Astrocyte (in vitro differentiated cells and primary cell): ENCODE results near the gene NECTIN3. TPM values are rescaled to one million over a fixed set of nuclear protein-coding genes. Genes with fewer than 3 reads are reported as not detected.

Experiments
- DNase-seq: peaks from one replicate; pipeline ENCODE4 v3.0.0-alpha.2; 2010; ENCODE audit warnings: low read depth
- FAIRE-seq: peaks from 2 replicates; lab custom pipeline; 2011; peaks lifted over from hg19 to GRCh38; lab: Jason Lieb, UNC
- H2AFZ ChIP-seq: 2 replicates; pipeline ENCODE4 v1.6.0; 2012; ENCODE audit warnings: low read depth, low read length, inconsistent platforms
- H3K27ac ChIP-seq: 2 replicates; pipeline ENCODE4 v1.5.1; 2011; ENCODE audit warnings: low read depth, low read length, inconsistent platforms
- H3K27me3 ChIP-seq: 2 replicates; pipeline ENCODE4 v1.6.0; 2011; ENCODE audit warnings: low read length, inconsistent platforms; ENCODE audit not compliant: insufficient read depth
- H3K36me3 ChIP-seq: 2 replicates; pipeline ENCODE4 v1.5.1; 2011; ENCODE audit warnings: low read length, inconsistent platforms; ENCODE audit not compliant: insufficient read depth
- H3K4me1 ChIP-seq: 2 replicates; pipeline ENCODE4 v1.5.1; 2011; ENCODE audit warnings: low read length, inconsistent platforms; ENCODE audit not compliant: insufficient read depth
- H3K4me2 ChIP-seq: 2 replicates; pipeline ENCODE4 v1.6.0; 2012; ENCODE audit warnings: low read length, inconsistent platforms
- H3K4me3 ChIP-seq: 2 replicates; pipeline ENCODE4 v1.5.1; 2011; ENCODE audit warnings: low read depth, mild to moderate bottlenecking, low read length, inconsistent platforms; ENCODE audit not compliant: insufficient read depth
- H3K79me2 ChIP-seq: 2 replicates; pipeline ENCODE4 v1.6.0; 2012; ENCODE audit warnings: mild to moderate bottlenecking, low read length, inconsistent platforms; ENCODE audit not compliant: insufficient read depth
- H3K9ac ChIP-seq: 2 replicates; pipeline ENCODE4 v1.6.0; 2012; ENCODE audit warnings: mild to moderate bottlenecking, low read length, inconsistent platforms
- H3K9me3 ChIP-seq: 2 replicates; pipeline ENCODE4 v1.5.1; 2012; ENCODE audit warnings: low read depth, mild to moderate bottlenecking, low read length, inconsistent platforms; ENCODE audit not compliant: insufficient read depth
- H4K20me1 ChIP-seq: 2 replicates; pipeline ENCODE4 v1.6.0; 2012; ENCODE audit warnings: low read length, inconsistent platforms; ENCODE audit not compliant: insufficient read depth
- H3K27ac Mint-ChIP-seq: one replicate; pipeline ENCODE4 v1.8.0; 2021; ENCODE audit warnings: mild to moderate bottlenecking, mixed read lengths; ENCODE audit not compliant: unreplicated experiment
- H3K27me3 Mint-ChIP-seq: one replicate; pipeline ENCODE4 v1.8.0; 2021; ENCODE audit warnings: low read depth, mixed read lengths; ENCODE audit not compliant: unreplicated experiment
- H3K36me3 Mint-ChIP-seq: one replicate; pipeline ENCODE4 v1.8.0; 2021; ENCODE audit warnings: low read depth, mixed read lengths; ENCODE audit not compliant: unreplicated experiment
- H3K4me1 Mint-ChIP-seq: one replicate; pipeline ENCODE4 v1.8.0; 2021; ENCODE audit warnings: low read depth, mixed read lengths; ENCODE audit not compliant: unreplicated experiment
- H3K4me3 Mint-ChIP-seq: one replicate; pipeline ENCODE4 v1.8.0; 2021; ENCODE audit warnings: mild to moderate bottlenecking, moderate library complexity, mixed read lengths; ENCODE audit not compliant: unreplicated experiment
- H3K9me3 Mint-ChIP-seq: one replicate; pipeline ENCODE4 v1.8.0; 2021; ENCODE audit warnings: mild to moderate bottlenecking, mixed read lengths; ENCODE audit not compliant: unreplicated experiment
- CTCF ChIP-seq: IDR thresholded peaks from 2 replicates; pipeline ENCODE4 v1.5.1; 2011; ENCODE audit warnings: low read depth, mild to moderate bottlenecking, inconsistent platforms, low read length, moderate library complexity; ENCODE audit not compliant: insufficient read depth
- EZH2 ChIP-seq: IDR thresholded peaks from 2 replicates; pipeline ENCODE4 v1.6.1; 2012; ENCODE audit warnings: mild to moderate bottlenecking, low read length, inconsistent platforms; ENCODE audit not compliant: insufficient read depth
- total RNA-seq: library from RNA; stranded (reverse); gene quantifications from 2 replicates; pipeline ENCODE4 v1.2.1, GENCODE V29; 2021

NECTIN3 gene
- total RNA-seq, 1 donor from 2014 or later = 67.1 TPM

GRCh38 chr3:111236836-111237713 lies 165.5 kb downstream of the NECTIN3 start:
- no peak overlapping the region for H3K27ac ChIP-seq
- TF ChIP-seq EZH2 (no peak), CTCF (no peak)
- H3K9me3 ChIP-seq = peaks cover 2% of the 10 kb centered on the region
- no peak overlapping the region for H2AFZ ChIP-seq
- no peaks in the 10 kb centered on the region for H3K36me3 ChIP-seq
- no peak overlapping the region for H3K4me3 Mint-ChIP-seq
- FAIRE-seq = peak; percentile 93
- no peak overlapping the region for H3K4me3 ChIP-seq
- H3K27ac Mint-ChIP-seq = no peak overlapping the region
- H3K27me3 Mint-ChIP-seq = no peaks in the 10 kb centered on the region
- H4K20me1 ChIP-seq = no peaks in the 10 kb centered on the region
- H3K4me2 ChIP-seq = peak overlapping the region; percentile 20
- H3K9me3 Mint-ChIP-seq = peaks cover 7% of the 10 kb centered on the region
- no peak overlapping the region for H3K9ac ChIP-seq
- no peaks in the 10 kb centered on the region for H3K79me2 ChIP-seq
- DNase-seq = peak; percentile 58
- no peaks in the 10 kb centered on the region for H3K27me3 ChIP-seq
- H3K4me1 ChIP-seq = peaks cover 3% of the 10 kb centered on the region
- peaks cover 9% of the 10 kb centered on the region for H3K4me1 Mint-ChIP-seq
- H3K36me3 Mint-ChIP-seq = no peaks in the 10 kb centered on the region

- DNase-seq = peak; percentile 53
- H3K27ac Mint-ChIP-seq = no peak overlapping the region
- Histone ChIP-seq H3K4me1 (peaks cover 3% of the 10 kb centered on the region), H3K4me3 (no peak overlapping the region), H2AFZ (no peak overlapping the region), H3K27ac (no peak overlapping the region), H4K20me1 (no peaks in the 10 kb centered on the region), H3K9me3 (peaks cover 6% of the 10 kb centered on the region), H3K36me3 (no peaks in the 10 kb centered on the region), H3K9ac (no peak overlapping the region), H3K4me2 (no peak overlapping the region), H3K79me2 (no peaks in the 10 kb centered on the region), H3K27me3 (no peaks in the 10 kb centered on the region)
- H3K4me3 Mint-ChIP-seq = no peak overlapping the region
- peaks cover 9% of the 10 kb centered on the region for H3K4me1 Mint-ChIP-seq
- no peak for TF ChIP-seq EZH2
- H3K36me3 Mint-ChIP-seq = no peaks in the 10 kb centered on the region
- no peaks in the 10 kb centered on the region for H3K27me3 Mint-ChIP-seq
- FAIRE-seq = peak; percentile 34
- H3K9me3 Mint-ChIP-seq = peaks cover 7% of the 10 kb centered on the region
Measured at GRCh38 chr3:111237946-111238345, 166.3 kb downstream of the NECTIN3 start.

GRCh38 chr3:111238885-111239284 lies 167.3 kb downstream of the NECTIN3 start:
- peaks cover 11% of the 10 kb centered on the region for H3K9me3 ChIP-seq
- H3K4me3 Mint-ChIP-seq = no peak overlapping the region
- no peaks in the 10 kb centered on the region for H3K36me3 Mint-ChIP-seq
- peaks cover 3% of the 10 kb centered on the region for H3K4me1 ChIP-seq
- no peak overlapping the region for H3K27ac Mint-ChIP-seq
- FAIRE-seq (no peak), DNase-seq (no peak)
- no peaks in the 10 kb centered on the region for H3K36me3 ChIP-seq
- H4K20me1 ChIP-seq = no peaks in the 10 kb centered on the region
- TF ChIP-seq CTCF (no peak), EZH2 (no peak)
- no peaks in the 10 kb centered on the region for H3K27me3 Mint-ChIP-seq
- no peaks in the 10 kb centered on the region for H3K27me3 ChIP-seq
- no peak overlapping the region for H3K27ac ChIP-seq
- no peak overlapping the region for H3K4me3 ChIP-seq
- H3K9ac ChIP-seq = no peak overlapping the region
- H3K79me2 ChIP-seq = no peaks in the 10 kb centered on the region
- no peak overlapping the region for H2AFZ ChIP-seq
- peaks cover 9% of the 10 kb centered on the region for H3K4me1 Mint-ChIP-seq
- H3K9me3 Mint-ChIP-seq = peaks cover 7% of the 10 kb centered on the region
- no peak overlapping the region for H3K4me2 ChIP-seq
